Glutamatergic neuron (in vitro differentiated cells): ENCODE results near the gene GCSAM. TPM values are rescaled to one million over a fixed set of nuclear protein-coding genes. Genes with fewer than 3 reads are reported as not detected.

Experiments
- DNase-seq: peaks from one replicate; pipeline ENCODE4 v3.0.0; 2022
- H3K27ac Mint-ChIP-seq: one replicate; pipeline ENCODE4 v1.8.0; 2020; ENCODE audit warnings: mild to moderate bottlenecking, mixed read lengths, inconsistent platforms; ENCODE audit not compliant: unreplicated experiment
- H3K27me3 Mint-ChIP-seq: one replicate; pipeline ENCODE4 v1.8.0; 2020; ENCODE audit warnings: mild to moderate bottlenecking, moderate library complexity, mixed read lengths, inconsistent platforms; ENCODE audit not compliant: unreplicated experiment
- H3K36me3 Mint-ChIP-seq: one replicate; pipeline ENCODE4 v1.8.0; 2020; ENCODE audit warnings: mild to moderate bottlenecking, mixed read lengths, inconsistent platforms; ENCODE audit not compliant: unreplicated experiment
- H3K4me1 Mint-ChIP-seq: one replicate; pipeline ENCODE4 v1.8.0; 2020; ENCODE audit warnings: mild to moderate bottlenecking, low read depth, mixed read lengths, inconsistent platforms; ENCODE audit not compliant: unreplicated experiment
- H3K4me3 Mint-ChIP-seq: one replicate; pipeline ENCODE4 v1.8.0; 2020; ENCODE audit warnings: mild to moderate bottlenecking, mixed read lengths, inconsistent platforms; ENCODE audit not compliant: unreplicated experiment
- H3K9me3 Mint-ChIP-seq: one replicate; pipeline ENCODE4 v1.8.0; 2020; ENCODE audit warnings: mild to moderate bottlenecking, moderate library complexity, mixed read lengths, inconsistent platforms; ENCODE audit not compliant: unreplicated experiment
- total RNA-seq: library from RNA; stranded (reverse); fragmentation: NEBNext Ultra II Directional; extraction: Animal tissue kit (Norgen Biotek cat#: 25700); gene quantifications from one replicate; pipeline ENCODE4 v1.2.1, GENCODE V29; 2021; ENCODE audit not compliant: unreplicated experiment
- TF ChIP-seq, protein P1 (sequence below): fragments of 200-600 bp; sonication (generic); IDR thresholded peaks from one replicate; pipeline ENCODE4 v1.5.0; 2021; ENCODE audit not compliant: partially characterized antibody, unreplicated experiment

Gene GCSAM
- total RNA-seq, 1 donor from 2014 or later: not detected

DNA sequence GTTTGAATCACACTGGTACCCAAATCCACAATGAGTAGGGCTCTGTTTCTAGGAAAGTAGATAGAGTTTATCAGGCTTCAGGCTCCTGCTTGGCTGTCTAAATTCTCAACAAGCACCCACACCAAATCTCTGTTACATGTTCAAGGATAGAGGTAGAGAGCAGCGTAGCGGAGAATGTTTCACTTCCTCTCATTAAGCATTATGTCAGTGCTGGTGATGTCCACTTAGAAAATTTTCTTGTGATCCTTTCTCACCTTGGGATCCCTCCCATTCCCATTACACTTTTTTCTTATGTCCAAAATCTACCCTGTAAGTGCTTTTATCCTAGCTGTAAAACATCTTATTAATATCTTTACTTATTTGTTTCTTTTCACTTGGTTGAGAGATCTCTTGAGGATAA lies 34.7 kb upstream of the GCSAM start:
- no peaks in the 10 kb centered on the region for H3K9me3 Mint-ChIP-seq
- TF ChIP-seq, protein P1, sequence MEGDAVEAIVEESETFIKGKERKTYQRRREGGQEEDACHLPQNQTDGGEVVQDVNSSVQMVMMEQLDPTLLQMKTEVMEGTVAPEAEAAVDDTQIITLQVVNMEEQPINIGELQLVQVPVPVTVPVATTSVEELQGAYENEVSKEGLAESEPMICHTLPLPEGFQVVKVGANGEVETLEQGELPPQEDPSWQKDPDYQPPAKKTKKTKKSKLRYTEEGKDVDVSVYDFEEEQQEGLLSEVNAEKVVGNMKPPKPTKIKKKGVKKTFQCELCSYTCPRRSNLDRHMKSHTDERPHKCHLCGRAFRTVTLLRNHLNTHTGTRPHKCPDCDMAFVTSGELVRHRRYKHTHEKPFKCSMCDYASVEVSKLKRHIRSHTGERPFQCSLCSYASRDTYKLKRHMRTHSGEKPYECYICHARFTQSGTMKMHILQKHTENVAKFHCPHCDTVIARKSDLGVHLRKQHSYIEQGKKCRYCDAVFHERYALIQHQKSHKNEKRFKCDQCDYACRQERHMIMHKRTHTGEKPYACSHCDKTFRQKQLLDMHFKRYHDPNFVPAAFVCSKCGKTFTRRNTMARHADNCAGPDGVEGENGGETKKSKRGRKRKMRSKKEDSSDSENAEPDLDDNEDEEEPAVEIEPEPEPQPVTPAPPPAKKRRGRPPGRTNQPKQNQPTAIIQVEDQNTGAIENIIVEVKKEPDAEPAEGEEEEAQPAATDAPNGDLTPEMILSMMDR: no peak
- H3K4me1 Mint-ChIP-seq: peaks cover 5% of the 10 kb centered on the region
- H3K36me3 Mint-ChIP-seq: no peaks in the 10 kb centered on the region
- H3K27ac Mint-ChIP-seq: no peak overlapping the region
- H3K4me3 Mint-ChIP-seq: no peak overlapping the region
- peaks cover 2% of the 10 kb centered on the region for H3K27me3 Mint-ChIP-seq
- no peak for DNase-seq

DNA sequence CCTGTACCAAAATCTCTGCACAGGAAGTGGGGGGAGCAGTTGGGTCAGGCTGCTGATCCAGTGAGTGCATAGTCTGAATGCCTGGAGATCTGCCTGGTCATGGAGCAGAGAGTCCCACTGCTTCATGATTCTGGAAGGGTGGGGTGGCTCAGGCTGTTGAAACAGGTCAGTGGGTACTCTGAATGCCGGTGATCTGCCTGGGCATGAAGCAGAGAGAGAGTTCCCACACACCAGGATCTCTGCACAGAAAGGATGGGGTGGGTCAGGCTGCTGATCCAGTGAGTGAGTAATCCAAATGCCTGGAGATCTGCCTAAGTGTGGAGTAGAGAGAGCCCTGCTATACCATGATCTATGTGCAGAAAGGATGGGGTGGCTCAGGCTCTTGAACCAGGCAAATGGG lies 16.1 kb upstream of the GCSAM start:
- Mint-ChIP-seq H3K27me3 (no peaks in the 10 kb centered on the region), H3K27ac (no peak overlapping the region), H3K4me1 (no peaks in the 10 kb centered on the region), H3K36me3 (peaks cover 7% of the 10 kb centered on the region), H3K9me3 (no peaks in the 10 kb centered on the region), H3K4me3 (no peak overlapping the region)
- TF ChIP-seq, protein P1: no peak
- no peak for DNase-seq

DNA sequence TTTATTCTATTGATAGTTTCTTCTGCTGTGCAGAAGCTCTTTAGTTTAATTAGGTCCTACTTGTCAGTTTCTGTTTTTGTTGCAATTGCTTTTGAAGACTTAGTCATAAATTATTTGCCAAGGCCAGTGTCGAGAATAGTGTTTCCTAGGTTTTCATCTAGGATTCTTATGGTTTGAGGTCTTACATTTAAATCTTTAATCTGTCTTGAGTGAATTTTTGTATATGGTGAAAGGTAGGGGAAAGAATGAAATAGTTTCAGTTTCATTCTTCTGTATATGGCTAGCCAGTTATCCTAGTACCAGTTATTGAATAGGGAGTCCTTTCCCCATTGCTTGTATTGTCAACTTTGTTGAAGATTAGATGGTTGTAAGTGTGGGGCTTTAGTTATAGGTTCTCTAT lies 10.6 kb upstream of the GCSAM start:
- TF ChIP-seq, protein P1: no peak
- Mint-ChIP-seq H3K36me3 (peaks cover 7% of the 10 kb centered on the region), H3K27me3 (no peaks in the 10 kb centered on the region)

DNA sequence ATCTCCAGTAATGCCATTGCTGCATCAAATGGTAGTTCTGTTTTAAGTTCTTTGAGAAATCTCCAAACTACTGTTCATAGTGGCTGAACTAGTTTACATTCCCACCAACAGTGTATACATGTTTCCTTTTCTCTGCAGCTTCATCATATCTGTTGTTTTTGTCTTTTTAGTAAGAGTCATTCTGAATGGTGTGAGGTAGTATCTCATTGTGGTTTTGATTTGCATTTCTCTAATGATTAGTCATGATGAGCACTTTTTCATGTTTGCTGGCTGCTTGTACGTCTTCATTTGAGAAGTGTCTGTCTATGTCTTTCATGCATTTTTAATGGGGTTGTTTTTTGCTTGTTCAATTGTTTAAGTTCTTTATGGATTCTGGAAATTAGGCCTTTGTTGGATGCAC lies 10.2 kb upstream of the GCSAM start:
- peaks cover 7% of the 10 kb centered on the region for H3K36me3 Mint-ChIP-seq
- H3K27ac Mint-ChIP-seq: no peak overlapping the region
- no peaks in the 10 kb centered on the region for H3K27me3 Mint-ChIP-seq
- no peaks in the 10 kb centered on the region for H3K9me3 Mint-ChIP-seq
- TF ChIP-seq, protein P1: no peak
- H3K4me1 Mint-ChIP-seq: no peaks in the 10 kb centered on the region
- no peak for DNase-seq
- H3K4me3 Mint-ChIP-seq: no peak overlapping the region

More for the DNA sequence above, 10.6 kb upstream of the GCSAM start:
- no peak overlapping the region for H3K4me3 Mint-ChIP-seq
- H3K27ac Mint-ChIP-seq: no peak overlapping the region
- H3K9me3 Mint-ChIP-seq: no peaks in the 10 kb centered on the region
- H3K4me1 Mint-ChIP-seq: no peaks in the 10 kb centered on the region
- no peak for DNase-seq

DNA sequence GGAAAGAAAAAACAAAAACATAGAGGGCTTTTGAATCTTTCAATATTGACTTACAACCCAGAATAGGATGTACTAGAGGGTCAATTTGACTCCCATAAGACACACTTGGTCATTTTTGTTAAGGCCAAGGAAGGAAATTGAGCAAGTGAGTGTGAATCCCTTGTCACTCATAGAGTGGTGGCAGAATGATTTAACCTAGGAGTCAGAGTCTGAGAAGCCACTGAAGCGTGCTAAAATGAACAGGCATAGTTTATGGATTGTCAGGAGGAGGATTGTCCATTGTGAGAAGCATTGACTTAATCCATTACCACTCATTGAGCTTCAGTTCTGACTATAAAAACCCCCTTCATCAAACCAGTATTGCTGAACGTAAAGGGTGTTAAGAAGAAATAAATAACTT lies 8.2 kb upstream of the GCSAM start:
- Mint-ChIP-seq H3K36me3 (peaks cover 7% of the 10 kb centered on the region), H3K27me3 (no peaks in the 10 kb centered on the region), H3K4me1 (peaks cover 2% of the 10 kb centered on the region), H3K27ac (no peak overlapping the region), H3K9me3 (no peaks in the 10 kb centered on the region), H3K4me3 (no peak overlapping the region)
- TF ChIP-seq, protein P1: no peak
- DNase-seq: no peak
